GM10266 (cell line): ENCODE data around the gene KLF13.

Source experiments
- DNase-seq: peaks from one replicate; pipeline ENCODE4 v3.0.0; 2012; ENCODE audit errors: extremely low spot score
- CTCF ChIP-seq: IDR thresholded peaks from 2 replicates; pipeline ENCODE4 v1.5.1; 2012; ENCODE audit warnings: mild to moderate bottlenecking, low read depth; ENCODE audit not compliant: control insufficient read depth, insufficient read depth; ENCODE audit errors: missing control alignments

The KLF13 gene

GRCh38 chr15:31362886-31363285 lies 36.3 kb downstream of the KLF13 start:
- TF ChIP-seq CTCF = no peak
- no peak for DNase-seq

GRCh38 chr15:31364301-31365031 lies 37.8 kb downstream of the KLF13 start:
- DNase-seq = no peak
- no peak for TF ChIP-seq CTCF

GRCh38 chr15:31365032-31365654 lies 38.5 kb downstream of the KLF13 start:
- TF ChIP-seq CTCF = no peak

GRCh38 chr15:31365655-31366127 lies 39.1 kb downstream of the KLF13 start:
- peak; percentile 80 for DNase-seq
- TF ChIP-seq CTCF = peak; percentile 69

More at GRCh38 chr15:31365032-31365654, 38.5 kb downstream of the KLF13 start:
- no peak for DNase-seq

GRCh38 chr15:31366169-31366734 lies 39.6 kb downstream of the KLF13 start:
- DNase-seq = peak; percentile 15
- no peak for TF ChIP-seq CTCF

GRCh38 chr15:31367021-31367729 lies 40.5 kb downstream of the KLF13 start:
- TF ChIP-seq CTCF = no peak
- DNase-seq = peak; percentile 13
